GM18858 (cell line): ENCODE data around the gene GFY.

Source experiments
- ATAC-seq: cut with Tn5 transposase; IDR thresholded peaks from one replicate; pipeline ENCODE4 v1.9.1; 2021; ENCODE audit not compliant: unreplicated experiment

GFY gene

GRCh38 chr19:49427855-49428546 is 2.8 kb downstream of the GFY start:
- ATAC-seq, result no peak

GRCh38 chr19:49428547-49429451 is 3.6 kb downstream of the GFY start:
- ATAC-seq, result no peak

- ATAC-seq, result no peak
Observed at GRCh38 chr19:49430172-49430677, 5.0 kb downstream of the GFY start.

DNA sequence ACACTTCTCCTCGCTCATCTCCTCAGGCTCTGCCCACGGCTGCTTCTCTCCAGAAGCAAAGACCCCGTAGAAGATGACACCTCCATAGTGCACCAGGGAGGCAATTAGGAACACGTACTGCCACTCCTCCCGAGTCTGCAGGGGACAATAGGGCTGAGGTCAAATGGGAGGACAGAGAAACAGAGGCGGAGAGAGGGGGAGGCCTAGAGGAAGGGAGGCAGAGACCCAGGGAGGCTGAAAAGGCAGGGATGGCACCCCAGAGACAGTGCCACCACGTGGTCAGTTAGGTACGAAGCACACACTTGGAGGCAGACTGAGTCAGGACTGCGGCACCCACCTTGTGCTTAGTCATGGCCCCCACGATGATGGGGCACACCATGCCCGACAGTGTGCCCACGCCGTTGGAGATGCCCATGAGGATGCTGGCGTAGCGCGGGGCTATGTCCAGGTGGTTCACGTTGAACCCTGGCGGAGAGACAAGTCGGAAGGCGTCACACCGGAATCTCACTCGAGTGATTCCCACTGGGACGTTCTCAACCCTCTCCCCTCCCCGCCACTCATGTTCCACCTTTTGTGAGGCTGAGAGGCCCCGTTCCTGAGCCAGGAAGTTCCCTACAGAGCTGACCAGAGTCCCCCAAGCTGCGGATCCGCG is 5.6 kb downstream of the GFY start:
- no peak for ATAC-seq

- ATAC-seq, result no peak
Observed at GRCh38 chr19:49431330-49431749, 6.2 kb downstream of the GFY start.

- ATAC-seq, result no peak
Observed at GRCh38 chr19:49432141-49433073, 7.2 kb downstream of the GFY start.

GRCh38 chr19:49433240-49433901 is 8.2 kb downstream of the GFY start:
- ATAC-seq, result no peak

GRCh38 chr19:49434907-49435583 is 9.9 kb downstream of the GFY start:
- ATAC-seq, result no peak

- ATAC-seq, result no peak
Observed at GRCh38 chr19:49435670-49436069, 10.5 kb downstream of the GFY start.

- ATAC-seq, result no peak
Observed at GRCh38 chr19:49436381-49437017, 11.3 kb downstream of the GFY start.

DNA sequence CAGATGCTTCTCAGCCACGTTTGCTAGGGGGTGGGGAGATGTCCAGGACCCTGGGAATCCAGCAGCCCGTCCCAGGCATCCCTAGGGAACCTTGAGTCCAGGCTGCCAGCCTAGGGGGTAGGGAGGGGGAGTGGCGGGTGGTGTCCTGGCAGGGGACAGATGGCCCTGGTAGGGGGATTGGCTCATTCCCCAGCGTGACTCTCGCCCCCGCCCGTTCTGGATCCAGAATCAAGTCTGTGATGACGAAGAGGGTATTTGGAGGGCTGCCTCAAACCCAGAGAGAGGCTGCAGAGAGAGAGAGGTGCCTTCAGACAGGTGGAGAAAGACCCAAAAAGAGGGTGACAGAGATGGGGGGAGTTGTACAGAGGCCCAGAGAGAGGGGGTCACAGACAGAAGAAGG is 12.0 kb downstream of the GFY start:
- no peak for ATAC-seq

GRCh38 chr19:49438261-49438660 is 13.1 kb downstream of the GFY start:
- ATAC-seq, result no peak

DNA sequence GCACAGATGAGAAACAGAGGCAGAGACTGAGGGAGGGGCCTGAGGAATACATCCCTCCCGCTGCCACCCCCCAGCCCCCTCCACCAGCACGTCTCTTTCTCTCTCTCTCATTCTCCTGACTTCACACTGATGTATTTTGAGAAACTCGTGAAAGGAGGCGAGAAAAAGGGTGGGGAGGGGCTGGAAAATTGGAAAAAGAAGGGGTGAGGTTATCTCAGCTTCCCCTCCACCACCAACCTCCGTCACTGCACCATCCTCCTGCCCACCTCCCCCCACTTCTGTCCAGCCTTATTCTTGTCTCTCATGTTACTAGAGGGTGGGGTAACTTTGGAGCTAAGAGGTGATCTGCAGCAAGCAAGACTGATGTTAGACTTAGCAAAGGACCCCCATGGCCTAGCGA is 14.6 kb downstream of the GFY start:
- ATAC-seq, result no peak

GRCh38 chr19:49440439-49441209 is 15.4 kb downstream of the GFY start:
- ATAC-seq, result no peak

DNA sequence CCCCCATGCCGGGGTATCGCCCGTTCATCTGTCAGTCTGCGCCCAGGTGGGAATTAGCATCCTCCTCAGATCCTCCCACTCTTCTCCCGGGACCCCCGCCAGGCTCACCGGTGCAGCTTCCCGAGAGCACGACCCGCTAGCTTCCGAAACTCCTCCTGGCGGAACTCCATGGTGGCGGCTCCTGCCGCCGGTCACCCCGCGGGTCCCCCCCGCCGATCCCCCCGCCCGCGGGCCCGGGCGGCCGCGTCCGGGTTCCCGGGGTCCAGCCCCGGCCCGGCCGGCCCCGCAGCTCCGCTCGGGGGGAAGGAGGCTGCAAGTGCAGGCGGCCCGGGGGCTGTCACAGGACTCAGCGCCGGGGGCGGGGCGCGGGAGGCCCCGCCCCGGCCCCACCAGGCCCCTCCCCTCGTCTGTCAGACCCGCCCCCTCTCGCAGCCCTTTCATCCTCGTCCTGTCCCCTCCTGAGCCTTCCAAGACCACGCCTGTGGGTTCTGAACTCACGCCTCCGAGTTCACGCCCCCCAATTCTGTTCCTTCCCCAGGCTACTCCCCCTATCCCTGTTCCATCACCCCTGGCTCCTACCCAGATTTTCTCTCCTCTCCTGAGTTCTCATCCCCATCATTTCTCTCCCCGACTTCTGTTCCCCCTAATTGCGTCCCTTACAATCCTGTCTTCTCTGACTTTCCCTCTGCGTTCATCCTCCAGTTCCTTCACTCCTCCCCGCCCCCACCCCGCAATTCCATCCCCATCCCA is 16.2 kb downstream of the GFY start, which contains the start of gene SLC17A7:
SLC17A7 (minus strand) TSS at position 318 of the 750 bp plus-strand sequence; CDS start at position 170, 148 bp downstream.
- ATAC-seq, result no peak

- no peak for ATAC-seq
Observed at GRCh38 chr19:49441960-49442350, 16.8 kb downstream of the GFY start.

DNA sequence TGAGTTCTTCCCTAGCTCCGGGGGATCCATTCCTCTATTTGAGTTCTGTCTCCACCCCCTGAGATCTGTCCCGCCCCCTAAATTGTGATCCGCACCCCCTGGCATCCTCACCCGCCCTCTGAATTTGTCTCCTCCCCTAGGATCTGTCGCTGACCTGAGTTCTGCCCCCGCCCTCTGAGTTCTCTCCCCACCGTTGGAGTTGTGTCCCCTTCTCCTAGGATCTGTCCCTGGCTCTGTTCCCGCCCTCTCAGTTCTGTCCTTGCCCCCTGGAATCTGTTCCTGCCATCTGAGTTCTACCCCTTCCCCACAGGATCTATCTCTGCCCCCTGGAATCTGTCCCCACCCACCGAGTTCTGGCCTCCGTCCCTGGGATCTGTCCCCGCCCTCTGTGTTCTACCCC is 17.2 kb downstream of the GFY start:
- ATAC-seq, result no peak
